Measurements from ENCODE around the gene PYGM. TPM values are rescaled to one million over a fixed set of nuclear protein-coding genes. Genes with fewer than 3 reads are reported as not detected.

The PYGM gene
- 0.33 and 0.87 TPM in 2 replicates for total RNA-seq

GRCh38 chr11:64759722-64760719 is at the start of gene PYGM:
PYGM (minus strand) TSS chr11:64759974; CDS start chr11:64759898, 76 bp downstream.

DNA sequence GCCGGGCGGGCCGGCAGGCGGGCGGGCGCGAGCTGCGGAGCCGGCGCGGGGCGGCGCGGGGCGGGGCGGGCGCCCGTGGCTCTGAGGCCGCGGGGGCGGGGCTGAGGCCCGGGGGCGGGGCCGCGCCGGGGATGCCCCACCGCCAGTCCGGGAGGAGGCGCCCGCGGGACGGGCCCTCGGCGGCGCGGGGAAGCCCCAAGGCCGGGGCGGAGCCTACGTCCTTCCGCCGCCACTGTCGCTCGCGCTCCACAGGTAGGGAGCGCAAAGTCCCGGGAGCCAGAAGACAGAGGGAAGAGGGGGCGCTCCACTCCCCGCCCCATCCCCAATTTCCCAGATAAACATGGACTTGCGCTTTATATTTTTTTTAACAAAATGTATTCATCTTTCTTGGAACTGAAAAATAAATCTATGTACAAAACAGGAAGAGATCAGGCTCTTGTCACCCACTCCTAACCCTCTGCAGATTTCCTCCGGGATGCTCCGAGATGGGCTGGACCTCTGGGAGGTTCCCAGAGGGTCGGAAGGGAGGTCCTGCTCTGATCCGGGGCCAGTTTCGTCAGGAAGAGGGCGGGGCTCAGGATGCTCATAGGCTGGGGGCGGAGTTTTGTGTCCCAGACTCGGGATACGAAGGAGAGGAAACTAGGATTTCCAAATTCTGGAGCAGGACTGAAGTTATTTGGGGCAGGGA is 43.5 kb upstream of the PYGM start, which contains the start of gene MAP4K2:
Gene MAP4K2, minus strand, starts transcription at position 57 of the 688 bp plus-strand sequence. CDS start 65 bp downstream, outside the sequence.

GRCh38 chr11:64778473-64779298 is 18.9 kb upstream of the PYGM start, which contains the start of gene SF1:
SF1 (minus strand) TSS chr11:64778542; CDS start chr11:64778392, 150 bp downstream.

GRCh38 chr11:64743591-64744543 is 15.9 kb downstream of the PYGM start, which contains the start of gene RASGRP2:
RASGRP2 (minus strand) TSS chr11:64744142; CDS start chr11:64742866, 1,276 bp downstream.

GRCh38 chr11:64723117-64723906 is 36.5 kb downstream of the PYGM start, which contains the start of gene NRXN2:
NRXN2 (minus strand) TSS chr11:64723197; CDS start chr11:64713699, 9,498 bp downstream.

Other genes starting within 250 kb of the PYGM start
- not detected in 2 replicates for gene SLC22A11, start 204.0 kb downstream of the PYGM start, total RNA-seq
- gene SLC22A12, start 168.8 kb downstream of the PYGM start, total RNA-seq = not detected in 2 replicates
- 0.55 and 1.5 TPM in 2 replicates for gene NRXN2, start 36.8 kb downstream of the PYGM start, total RNA-seq
- gene RASGRP2, start 15.8 kb downstream of the PYGM start, total RNA-seq = 0.33 and 1.2 TPM in 2 replicates
- 86.7 and 110 TPM in 2 replicates for gene SF1, start 18.6 kb upstream of the PYGM start, total RNA-seq
- 10.5 and 14.4 TPM in 2 replicates for gene MAP4K2, start 43.2 kb upstream of the PYGM start, total RNA-seq
- gene MEN1, start 50.6 kb upstream of the PYGM start, total RNA-seq = 16.6 and 17.4 TPM in 2 replicates
- gene CDC42BPG, start 84.7 kb upstream of the PYGM start, total RNA-seq = 0.11 and 0.12 TPM in 2 replicates
- 61.5 and 111 TPM in 2 replicates for gene EHD1, start 118.6 kb upstream of the PYGM start, total RNA-seq
- 15.4 and 17.5 TPM in 2 replicates for gene ATG2A, start 157.2 kb upstream of the PYGM start, total RNA-seq
- 7.6 and 12.4 TPM in 2 replicates for gene PPP2R5B, start 164.7 kb upstream of the PYGM start, total RNA-seq
- not detected in 2 replicates for gene GPHA2, start 175.9 kb upstream of the PYGM start, total RNA-seq
- gene MAJIN, start 212.1 kb upstream of the PYGM start, total RNA-seq = not detected in 2 replicates
- 0.50 and 0.77 TPM in 2 replicates for gene BATF2, start 237.0 kb upstream of the PYGM start, total RNA-seq

Measured in uterine smooth muscle cell (primary cell).